Right cardiac atrium (tissue), 5 donors: ENCODE measurements around the gene ORC2. TPM values are rescaled to one million over a fixed set of nuclear protein-coding genes. Genes with fewer than 3 reads are reported as not detected.
A peak's percentile ranks its signal among the peaks of the same experiment; 100 is the strongest.

Source experiments
- ATAC-seq, 2 donors: fragments of 200-7000 bp; cut with Tn5 transposase; one replicate each; pipeline versions ENCODE4 v1.8.0 to v1.9.1; 2020; ENCODE audit warnings: moderate library complexity in 2 of 2, mild to moderate bottlenecking in 1 of 2
- DNase-seq, 3 donors: peaks; one replicate each; pipeline ENCODE4 v3.0.0-alpha.2; 2020
- H3K27ac ChIP-seq: one replicate; pipeline ENCODE4 v1.5.1; 2013; ENCODE audit warnings: mild to moderate bottlenecking, low read length, control low read depth, moderate library complexity
- H3K27me3 ChIP-seq: one replicate; pipeline ENCODE4 v1.6.1; 2013; ENCODE audit not compliant: control insufficient read depth, insufficient read depth
- H3K4me1 ChIP-seq: one replicate; pipeline ENCODE4 v1.6.1; 2013; ENCODE audit warnings: low read length; ENCODE audit not compliant: control insufficient read depth, insufficient read depth
- H3K4me3 ChIP-seq: one replicate; pipeline ENCODE4 v1.5.1; 2013; ENCODE audit warnings: low read length, control low read depth
- H3K9me3 ChIP-seq: one replicate; pipeline ENCODE4 v1.6.1; 2013; ENCODE audit warnings: low read length; ENCODE audit not compliant: control insufficient read depth
- WGBS: extraction: QIAGEN DNeasy Blood & Tissue Kit; methylation state at CpG from one replicate; pipeline ENCODE4 v1.1.7; 2013; 5-methylcytosine and 5-hydroxymethylcytosine counted together
- intact Hi-C, 4 donors: fragments of 100-400 bp; cut with DNase I; formaldehyde crosslinking; loops; one replicate each; pipeline versions ENCODE4 v1.11.0 to v1.14.0; 2022 to 2023
- polyA plus RNA-seq: library from polyadenylated mRNA; stranded (reverse); fragments of 200-250 nt; gene quantifications from one replicate; pipeline ENCODE4 v1.2.3, GENCODE V29; 2013
- total RNA-seq, 4 donors: library from RNA; stranded (reverse); fragmentation: NEBNext Ultra II Directional; extraction: Animal tissue kit (Norgen Biotek cat#: 25700); gene quantifications; one replicate each; pipeline ENCODE4 v1.2.1, GENCODE V29; 2021
- donor health status: healthy with polysubstance abuse.
- donor health status: DM: no; HTN: yes; CAD: no.
- donor health status: DM: no; HTN: no; CAD: no.
- donor health status: DM: no; HTN: yes; CAD: no; lungs with severe emphysema.
- donor health status: DM: yes; HTN: yes; CAD: no.

Gene ORC2
- total and polyA plus RNA-seq, 5 donors: 9.4 to 25.8 (median 23.1) TPM

GRCh38 chr2:200939832-200940231 is 23.6 kb downstream of the ORC2 start:
- no peaks in the 10 kb centered on the region for H3K27me3 ChIP-seq
- intact Hi-C loops: loop anchor here in 1 of 4 donors (10.0 kb wide), 1 partner anchor 215 kb away; no protein-coding TSS in a partner anchor
- WGBS: 93% methylated on average over 1 of the region's 1 CpG
- no peaks in the 10 kb centered on the region for H3K4me1 ChIP-seq
- DNase-seq (no peak), ATAC-seq (no peak)
- H3K9me3 ChIP-seq: no peaks in the 10 kb centered on the region
- no peak overlapping the region for H3K27ac ChIP-seq
- no peak overlapping the region for H3K4me3 ChIP-seq

- H3K9me3 ChIP-seq: no peaks in the 10 kb centered on the region
- 80% methylated on average over 3 of the region's 3 CpGs for WGBS
- H3K4me1 ChIP-seq: no peaks in the 10 kb centered on the region
- DNase-seq (no peak), ATAC-seq (no peak)
- intact Hi-C loops: loop anchor here in 1 of 4 donors (10.0 kb wide), 1 partner anchor 224 kb away; no protein-coding TSS in a partner anchor
- no peak overlapping the region for H3K4me3 ChIP-seq
- H3K27me3 ChIP-seq: no peaks in the 10 kb centered on the region
- H3K27ac ChIP-seq: no peak overlapping the region
Observed at GRCh38 chr2:200930947-200931626, 32.4 kb downstream of the ORC2 start.

DNA sequence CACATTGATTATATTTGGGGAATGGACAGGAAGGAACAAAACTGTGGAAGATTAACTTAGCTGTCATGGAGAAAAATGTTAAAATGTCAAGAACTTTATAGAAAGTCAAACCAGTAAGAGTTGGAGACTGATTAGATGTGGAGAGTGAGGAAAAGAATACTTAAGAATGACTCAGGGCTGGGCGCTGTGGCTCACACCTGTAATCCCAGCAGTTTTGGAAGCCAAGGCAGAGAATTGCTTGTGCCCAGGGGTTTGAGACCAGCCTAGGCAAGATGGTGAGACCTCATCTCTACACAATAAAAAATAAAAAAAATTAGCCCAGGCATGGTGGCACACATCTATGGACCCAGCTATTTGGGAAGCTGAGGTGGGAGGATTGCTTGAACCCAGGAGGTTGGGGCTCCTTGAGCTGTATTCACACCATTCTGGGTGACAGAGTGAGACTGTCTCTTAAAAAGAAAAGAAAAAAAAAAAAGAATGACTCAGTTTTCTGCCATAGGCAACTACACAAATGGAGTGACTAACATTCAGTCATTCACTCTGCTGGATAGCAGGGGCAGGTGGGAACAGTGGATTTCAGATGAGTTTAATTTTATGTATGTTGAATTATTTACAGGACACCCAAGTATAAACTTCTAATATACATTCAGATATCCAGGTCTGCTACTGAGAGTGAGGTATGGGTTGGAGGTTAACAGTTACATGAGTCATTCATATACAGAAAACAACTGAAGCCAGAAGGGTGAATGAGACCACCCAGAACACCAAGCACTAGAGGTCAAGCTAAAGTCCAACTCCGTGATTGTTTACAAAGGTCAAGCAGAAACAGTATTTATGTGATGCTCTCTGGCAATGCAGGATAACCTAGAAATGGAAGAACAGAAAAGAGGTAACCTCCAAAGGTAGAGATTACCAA is 33.9 kb downstream of the ORC2 start:
- Histone ChIP-seq H3K4me1 (no peaks in the 10 kb centered on the region), H3K27ac (no peak overlapping the region), H3K9me3 (no peaks in the 10 kb centered on the region), H3K27me3 (no peaks in the 10 kb centered on the region), H3K4me3 (no peak overlapping the region)
- ATAC-seq: no peak
- intact Hi-C loops: loop anchor here in 1 of 4 donors (10.0 kb wide), 1 partner anchor 225 kb away; no protein-coding TSS in a partner anchor
- WGBS: 90% methylated on average over 2 of the region's 2 CpGs
- DNase-seq: no peak

GRCh38 chr2:200922439-200922838 is 41.0 kb downstream of the ORC2 start:
- ATAC-seq (no peak), DNase-seq (no peak)
- 88% methylated on average over 6 of the region's 6 CpGs for WGBS
- H3K4me1 ChIP-seq: no peaks in the 10 kb centered on the region
- H3K27ac ChIP-seq: no peak overlapping the region
- intact Hi-C loops: no loop called here
- H3K4me3 ChIP-seq: no peak overlapping the region
- H3K9me3 ChIP-seq: no peaks in the 10 kb centered on the region
- H3K27me3 ChIP-seq: no peaks in the 10 kb centered on the region

DNA sequence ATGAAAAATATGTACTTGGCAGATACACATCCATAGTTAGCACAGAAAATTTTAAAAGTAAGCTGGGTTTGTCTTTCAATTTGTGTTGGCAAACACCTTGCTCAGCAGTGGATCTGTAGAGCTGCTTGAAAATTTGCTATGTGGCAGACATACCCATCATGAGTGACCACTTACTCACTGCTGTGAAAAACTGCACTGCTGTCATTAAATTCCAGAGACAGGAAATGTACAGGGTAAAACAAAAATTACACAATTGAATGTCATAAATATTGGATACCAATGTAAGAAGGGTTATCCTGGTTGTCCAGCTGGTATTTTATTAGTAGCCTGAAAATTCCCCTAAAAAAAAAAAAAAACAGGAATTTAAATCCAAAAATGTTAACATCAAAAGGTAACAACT is 49.8 kb downstream of the ORC2 start:
- Histone ChIP-seq H3K4me3 (no peak overlapping the region), H3K27ac (no peak overlapping the region), H3K4me1 (no peaks in the 10 kb centered on the region), H3K27me3 (no peaks in the 10 kb centered on the region), H3K9me3 (no peaks in the 10 kb centered on the region)
- ATAC-seq (no peak), DNase-seq (no peak)
- intact Hi-C loops: no loop called here

DNA sequence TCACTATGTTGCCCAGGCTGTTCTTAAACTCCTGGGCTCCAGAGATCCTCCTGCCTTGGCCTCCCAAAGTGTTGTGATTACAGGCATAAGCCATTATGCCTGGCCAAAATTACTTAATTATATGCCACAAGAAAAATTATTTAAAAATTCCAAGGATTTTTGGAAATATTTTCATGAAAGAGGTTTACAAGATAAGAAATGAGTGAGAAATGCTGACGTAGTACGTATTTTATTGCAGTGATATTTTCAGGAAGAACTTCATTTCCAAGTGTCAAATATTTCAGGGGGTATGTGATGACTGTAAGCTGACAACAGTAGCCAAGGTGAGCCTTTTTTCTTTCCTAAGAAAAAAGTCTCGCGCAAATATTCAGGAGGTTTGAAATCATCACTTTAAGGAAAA is 53.5 kb downstream of the ORC2 start:
- 95% methylated on average over 4 of the region's 4 CpGs for WGBS
- no peaks in the 10 kb centered on the region for H3K9me3 ChIP-seq
- no peak overlapping the region for H3K4me3 ChIP-seq
- no peaks in the 10 kb centered on the region for H3K4me1 ChIP-seq
- intact Hi-C loops: loop anchor here in 1 of 4 donors (5.0 kb wide), 1 partner anchor 267 kb away; no protein-coding TSS in a partner anchor
- no peaks in the 10 kb centered on the region for H3K27me3 ChIP-seq
- no peak for ATAC-seq
- no peak overlapping the region for H3K27ac ChIP-seq
- DNase-seq: no peak

GRCh38 chr2:200905618-200906296 is 57.7 kb downstream of the ORC2 start:
- peak; percentile 78 to 79 for ATAC-seq
- H3K4me3 ChIP-seq: no peak overlapping the region
- no peaks in the 10 kb centered on the region for H3K4me1 ChIP-seq
- H3K27me3 ChIP-seq: no peaks in the 10 kb centered on the region
- H3K9me3 ChIP-seq: no peaks in the 10 kb centered on the region
- H3K27ac ChIP-seq: no peak overlapping the region
- peak; percentile 68 to 87 (median 82) for DNase-seq
- intact Hi-C loops: loop anchor here in 1 of 4 donors (5.0 kb wide), 1 partner anchor 272 kb away; no protein-coding TSS in a partner anchor
- 47% methylated on average over 2 of the region's 2 CpGs for WGBS

DNA sequence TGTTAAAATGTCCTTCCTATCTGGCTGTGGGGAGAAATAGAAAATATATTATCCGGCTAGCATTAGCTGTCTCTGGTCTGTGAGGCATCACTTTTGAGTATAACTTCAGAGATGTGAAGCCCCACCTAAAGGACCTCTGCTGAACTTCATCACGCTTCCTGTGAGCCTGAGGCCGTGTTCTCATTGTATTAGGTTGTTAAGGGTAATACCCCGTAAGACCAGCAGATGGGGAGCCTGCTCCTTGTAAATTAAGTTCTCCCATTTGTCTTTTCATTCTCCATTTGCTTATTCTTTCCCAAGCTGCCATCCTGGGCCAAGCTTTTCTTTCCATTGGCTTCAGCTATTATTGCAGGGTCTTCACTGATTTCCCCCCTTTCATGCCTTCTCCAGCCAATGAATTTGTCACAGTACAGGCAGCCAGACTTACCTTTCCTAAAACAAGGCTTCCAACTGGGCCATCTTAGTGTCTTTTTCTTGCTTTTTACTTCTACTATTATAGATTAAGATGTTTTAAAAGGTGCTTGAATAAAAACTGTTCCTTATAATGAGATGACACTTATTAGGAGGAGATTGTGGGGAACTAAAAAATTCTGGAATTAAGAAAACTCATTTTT is 61.9 kb downstream of the ORC2 start:
- WGBS: 5% methylated on average over 4 of the region's 4 CpGs
- H3K4me3 ChIP-seq: no peak overlapping the region
- intact Hi-C loops: loop anchor here in 3 of 4 donors (5.0 kb wide), 3 partner anchors 166 to 276 kb away; partner anchors contain the start of genes HYCC2 (in 1 of the 3) and NDUFB3 (in 1 of the 3)
- H3K9me3 ChIP-seq: no peaks in the 10 kb centered on the region
- no peak overlapping the region for H3K27ac ChIP-seq
- H3K4me1 ChIP-seq: no peaks in the 10 kb centered on the region
- ATAC-seq (peak; percentile 84 to 87), DNase-seq (peak in 2 of 3 donors; percentile 32 to 59)
- no peaks in the 10 kb centered on the region for H3K27me3 ChIP-seq

DNA sequence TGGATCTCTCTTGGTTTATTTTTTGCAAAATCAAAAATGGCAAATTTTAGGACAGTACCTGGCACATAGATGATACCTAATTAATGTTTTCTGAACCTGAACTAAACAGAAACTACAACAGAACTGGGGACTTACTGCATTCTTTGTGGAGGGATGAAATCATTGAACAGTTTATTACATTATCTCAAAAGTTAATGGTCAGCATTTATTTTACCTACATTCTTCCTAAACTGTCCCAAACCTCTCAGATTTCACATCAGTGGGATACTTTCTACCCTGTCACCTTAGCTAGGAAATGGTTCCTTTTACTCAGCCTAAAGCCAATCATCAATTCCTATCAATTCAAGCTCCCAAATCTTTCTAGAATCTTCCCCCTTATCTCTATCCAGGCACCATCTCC is 64.0 kb downstream of the ORC2 start:
- intact Hi-C loops: no loop called here
- Histone ChIP-seq H3K4me3 (no peak overlapping the region), H3K27me3 (no peaks in the 10 kb centered on the region), H3K27ac (no peak overlapping the region), H3K4me1 (no peaks in the 10 kb centered on the region), H3K9me3 (no peaks in the 10 kb centered on the region)
- DNase-seq: no peak
- no peak for ATAC-seq
